Measurements from ENCODE around the gene ESPNL.

The ESPNL gene

DNA sequence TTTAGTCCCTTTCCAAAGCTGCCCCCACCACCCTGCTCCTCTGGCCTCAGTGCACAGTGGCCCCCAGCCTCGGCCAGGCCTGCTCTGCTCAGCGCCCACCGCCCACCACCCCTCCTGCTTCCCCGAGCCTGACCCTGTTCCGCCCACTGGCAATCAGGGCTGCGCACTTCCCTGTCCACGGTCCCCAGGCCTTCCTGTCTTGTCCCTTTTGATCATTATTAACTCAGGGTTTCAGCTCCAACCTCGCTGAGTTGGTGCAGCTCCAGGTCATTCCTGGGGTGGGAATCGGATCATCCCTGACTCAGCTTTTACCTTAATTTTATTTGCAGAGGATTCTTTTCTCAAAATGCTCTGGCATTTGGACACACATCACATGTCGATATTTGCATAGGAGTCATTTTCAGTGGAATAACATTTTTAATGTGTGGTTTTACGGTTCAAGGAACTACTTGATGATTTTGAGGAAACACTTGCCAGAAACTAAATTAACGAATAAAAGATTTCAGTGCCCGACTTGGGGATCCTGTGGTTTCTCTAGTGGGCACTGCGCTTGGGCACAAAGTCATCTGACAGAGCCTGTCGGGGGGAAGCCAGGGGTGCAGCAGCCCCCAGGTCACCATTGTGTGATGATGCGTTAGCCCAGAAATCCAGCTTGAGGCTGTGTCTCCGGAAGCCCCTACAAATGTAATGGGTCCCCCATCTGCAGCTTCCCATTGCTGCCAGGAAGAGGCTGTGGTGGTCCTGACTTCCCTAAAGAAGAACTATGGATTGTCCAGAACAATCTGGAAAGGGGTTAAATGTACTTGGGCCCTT is 1.0 kb upstream of the ESPNL start:
- DNase-seq (ENCODE audit: low spot score), result peak; percentile 90
- peak; percentile 99 for FAIRE-seq

DNA sequence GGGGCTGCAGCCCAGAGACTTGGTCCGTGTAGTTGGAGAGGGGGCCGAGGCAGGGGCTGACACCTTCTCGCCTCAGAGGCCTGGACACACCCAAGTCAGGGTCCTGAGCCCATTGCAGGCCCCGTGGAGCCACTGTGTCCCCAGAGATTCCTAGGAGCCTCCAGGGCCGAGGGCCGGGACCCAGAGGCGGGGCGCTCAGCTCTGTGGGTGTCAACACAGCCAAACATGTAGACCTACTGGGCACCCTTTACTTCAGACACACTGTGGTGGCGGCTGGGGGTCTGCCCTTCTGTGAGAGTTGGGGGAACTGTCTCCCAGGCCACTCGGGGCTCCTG is 459 bp upstream of the ESPNL start:
- no peak for FAIRE-seq
- DNase-seq (ENCODE audit: low spot score), result no peak

DNA sequence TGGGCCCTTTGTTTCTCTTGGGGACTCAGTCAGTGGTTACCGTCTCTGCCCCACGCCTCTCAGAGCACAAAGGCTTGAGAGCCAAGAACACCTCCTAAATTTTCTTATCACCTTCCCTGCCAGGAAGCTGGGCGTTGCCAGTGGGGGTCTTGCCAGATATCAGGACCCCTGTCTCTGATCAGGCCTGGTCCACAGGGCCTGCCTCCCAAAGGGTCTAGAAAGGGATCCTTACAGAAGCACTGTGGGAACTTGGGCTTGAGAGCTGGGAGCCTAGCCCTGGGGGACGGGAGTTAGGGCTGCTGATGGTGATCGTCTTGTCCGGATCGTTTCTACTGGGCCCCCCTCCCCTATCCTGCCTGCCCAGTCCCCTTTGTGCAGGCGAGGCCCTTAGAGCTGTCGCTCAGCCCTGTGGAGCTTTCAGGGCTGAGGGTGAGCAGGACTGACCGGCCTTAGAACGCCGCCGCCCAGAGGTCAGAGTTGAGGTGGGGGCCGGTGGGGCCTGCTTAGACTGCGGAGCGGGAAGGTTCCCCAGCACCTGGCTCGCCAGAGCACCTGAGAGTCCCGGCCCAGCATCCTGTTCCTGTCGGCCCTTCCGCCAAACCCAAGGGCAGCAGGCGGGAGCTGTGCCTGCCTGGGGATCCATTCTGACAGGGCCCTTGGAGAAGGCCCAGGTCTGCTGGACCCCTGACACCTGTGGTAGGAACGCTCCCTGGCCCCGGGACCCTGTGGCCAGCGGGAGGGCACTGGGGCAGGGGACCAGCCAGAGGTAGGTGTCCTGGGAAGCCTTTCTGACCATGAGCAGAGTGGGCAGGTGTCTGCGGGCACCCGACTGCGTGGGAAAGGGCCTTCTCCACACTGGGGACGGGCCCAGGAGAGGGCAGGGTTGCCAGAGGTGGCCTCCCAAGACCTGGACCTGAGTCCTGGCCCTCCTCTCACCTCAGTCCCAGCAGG is 956 bp downstream of the ESPNL start:
- DNase-seq (ENCODE audit: low spot score) (no peak), FAIRE-seq (no peak)

DNA sequence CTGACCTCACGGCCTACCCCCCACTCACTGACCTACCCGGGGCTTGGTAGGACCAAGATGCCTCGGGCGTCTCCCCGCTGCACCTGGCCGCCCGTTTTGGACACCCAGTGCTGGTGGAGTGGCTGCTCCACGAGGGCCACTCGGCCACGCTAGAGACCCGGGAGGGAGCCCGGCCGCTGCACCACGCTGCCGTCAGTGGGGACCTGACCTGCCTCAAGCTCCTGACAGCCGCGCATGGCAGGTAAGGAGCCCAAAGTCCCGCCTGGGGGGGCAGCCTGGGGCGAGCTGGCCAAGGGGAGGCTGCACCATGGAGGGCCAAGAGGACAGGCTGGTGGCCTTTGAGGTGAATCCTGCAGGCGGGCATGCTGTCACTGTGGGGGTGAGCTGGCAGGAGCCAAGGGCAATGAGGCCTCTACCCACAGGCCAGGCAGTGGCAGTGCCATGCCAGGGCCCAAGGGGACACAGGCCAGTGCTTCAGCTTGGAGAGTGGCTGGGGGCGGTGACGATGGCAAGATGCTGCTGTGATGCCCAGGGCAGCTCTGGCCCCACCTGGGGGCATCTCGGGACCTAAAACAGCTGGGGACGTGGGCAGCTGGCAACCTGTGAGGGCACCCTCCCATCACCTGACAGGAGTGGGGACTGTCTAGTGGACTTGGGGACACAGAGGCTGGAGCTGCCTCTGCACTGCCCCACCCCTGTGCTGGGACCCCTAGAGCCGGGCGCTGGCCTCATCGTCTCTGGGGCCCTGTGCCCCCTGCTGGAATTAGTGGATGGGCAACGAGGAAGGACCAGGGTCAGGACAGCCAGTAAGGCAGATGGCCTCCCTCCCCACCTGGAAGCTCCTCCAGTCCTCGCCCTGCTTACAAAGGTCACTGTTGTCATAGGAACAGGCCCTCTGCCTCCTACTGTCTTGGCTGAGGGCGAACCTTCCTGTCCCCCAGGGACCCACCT is 2.0 kb downstream of the ESPNL start:
- DNase-seq (ENCODE audit: low spot score), result no peak

DNA sequence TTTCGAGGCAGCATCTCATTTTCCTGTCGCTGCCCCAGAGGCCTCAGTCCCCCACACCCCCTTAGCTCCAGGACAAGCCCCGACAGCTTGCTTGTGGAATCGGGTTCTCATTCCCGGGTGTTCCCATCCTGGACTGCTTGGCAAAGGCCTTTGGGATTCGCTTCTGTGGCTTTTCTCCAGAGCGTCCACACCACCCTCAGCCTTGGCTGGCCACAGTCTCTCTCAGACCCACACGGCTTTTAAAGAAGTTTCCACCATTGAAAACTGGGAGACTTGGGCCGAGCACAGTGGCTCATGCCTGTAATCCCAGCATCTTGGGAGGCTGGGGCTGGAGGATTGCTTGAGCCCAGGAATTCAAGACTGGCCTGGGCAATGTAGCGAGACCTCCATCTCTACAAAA is 2.7 kb downstream of the ESPNL start:
- DNase-seq (ENCODE audit: low spot score) (no peak), FAIRE-seq (no peak)

More for the DNA sequence above, 2.0 kb downstream of the ESPNL start:
- FAIRE-seq, result no peak

DNA sequence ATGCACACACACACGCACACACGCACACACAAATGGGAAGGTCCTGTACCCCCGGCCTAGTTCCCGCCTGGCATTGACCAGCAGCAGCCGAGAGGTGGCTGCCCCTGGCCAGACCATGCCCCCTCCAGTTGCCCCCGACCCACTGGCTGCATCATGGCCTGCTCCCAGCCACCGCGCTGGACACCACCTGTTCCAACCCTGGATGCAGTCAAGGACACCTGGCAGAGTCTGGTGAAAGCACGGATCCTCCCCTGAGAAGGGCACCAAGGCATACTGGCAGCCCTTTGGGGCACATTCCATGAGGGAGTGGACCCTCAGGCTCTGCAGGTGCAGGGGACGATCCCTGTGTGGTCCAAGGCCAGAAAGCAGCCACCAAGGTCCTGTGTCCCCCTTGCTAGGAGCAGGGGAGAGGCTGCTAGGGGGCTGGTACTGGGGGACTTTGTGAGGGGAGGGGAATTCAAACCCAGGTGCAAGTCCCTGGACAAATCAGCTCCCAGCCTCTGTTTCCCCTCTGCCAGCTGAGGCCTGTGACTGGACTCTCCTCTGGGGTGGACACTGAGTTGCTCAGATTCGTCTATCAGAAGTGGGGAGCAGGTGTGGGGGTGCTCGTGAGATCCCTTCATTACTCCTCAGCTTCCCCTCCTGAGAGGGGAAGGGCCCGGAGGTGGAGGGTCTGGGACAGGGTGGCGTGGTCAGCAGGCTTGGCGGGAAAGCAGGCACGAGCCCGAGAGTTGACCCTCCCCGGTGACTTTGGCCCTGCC is 3.5 kb downstream of the ESPNL start:
- no peak for FAIRE-seq
- DNase-seq (ENCODE audit: low spot score), result no peak

DNA sequence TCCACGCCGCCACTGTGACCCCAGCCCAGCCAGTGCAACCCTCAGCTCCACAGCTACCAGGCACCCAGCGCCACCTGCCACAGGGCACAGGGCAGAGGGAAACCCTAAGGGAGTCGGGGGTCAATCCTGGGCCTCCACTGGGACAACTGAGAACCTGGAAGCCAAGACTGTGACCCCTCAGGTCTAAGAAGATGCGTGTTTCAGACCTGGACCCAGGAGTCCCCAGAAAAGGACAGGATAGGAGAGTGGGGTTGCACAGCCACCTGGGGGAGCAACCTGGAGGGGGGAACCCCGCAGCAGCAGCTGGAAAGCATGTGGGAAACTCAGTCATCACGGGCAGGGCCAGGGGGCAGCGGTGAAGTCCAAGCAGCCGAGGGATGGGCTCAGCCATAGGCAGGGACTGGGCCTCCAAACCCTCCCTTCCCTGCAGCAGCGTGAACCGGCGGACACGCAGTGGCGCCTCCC is 4.1 kb downstream of the ESPNL start:
- FAIRE-seq, result no peak
- DNase-seq (ENCODE audit: low spot score), result no peak

DNA sequence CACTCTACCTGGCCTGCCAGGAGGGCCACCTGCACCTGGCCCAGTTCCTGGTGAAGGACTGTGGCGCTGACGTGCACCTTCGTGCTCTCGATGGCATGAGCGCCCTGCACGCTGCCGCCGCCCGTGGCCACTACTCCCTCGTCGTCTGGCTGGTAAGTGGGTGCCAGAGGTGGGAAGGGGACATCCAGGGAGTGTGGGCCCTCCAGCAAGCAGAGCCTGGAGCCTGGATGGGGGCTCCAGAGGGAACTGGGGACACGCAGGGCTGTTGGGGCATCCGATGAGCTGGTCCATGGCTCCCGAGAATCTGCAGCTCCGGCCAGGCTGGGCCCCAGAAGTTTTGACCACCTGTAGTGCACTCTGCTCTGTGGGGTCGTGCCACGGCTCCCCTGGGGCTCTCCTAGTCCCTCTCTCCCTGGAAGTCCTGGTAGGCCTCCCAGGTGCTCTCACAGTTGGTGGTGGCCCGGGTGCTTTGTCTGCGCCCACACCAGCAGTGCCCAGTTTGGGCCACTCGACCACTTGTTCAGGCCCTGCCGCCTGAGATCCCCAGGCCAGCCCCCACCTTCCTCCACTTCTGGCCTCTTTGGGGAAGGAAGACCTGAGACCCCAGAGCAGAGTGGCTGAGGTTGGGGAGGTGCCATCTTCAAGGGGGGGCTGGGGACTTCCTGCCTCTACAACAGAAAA is 4.7 kb downstream of the ESPNL start:
- FAIRE-seq, result no peak
- no peak for DNase-seq (ENCODE audit: low spot score)

DNA sequence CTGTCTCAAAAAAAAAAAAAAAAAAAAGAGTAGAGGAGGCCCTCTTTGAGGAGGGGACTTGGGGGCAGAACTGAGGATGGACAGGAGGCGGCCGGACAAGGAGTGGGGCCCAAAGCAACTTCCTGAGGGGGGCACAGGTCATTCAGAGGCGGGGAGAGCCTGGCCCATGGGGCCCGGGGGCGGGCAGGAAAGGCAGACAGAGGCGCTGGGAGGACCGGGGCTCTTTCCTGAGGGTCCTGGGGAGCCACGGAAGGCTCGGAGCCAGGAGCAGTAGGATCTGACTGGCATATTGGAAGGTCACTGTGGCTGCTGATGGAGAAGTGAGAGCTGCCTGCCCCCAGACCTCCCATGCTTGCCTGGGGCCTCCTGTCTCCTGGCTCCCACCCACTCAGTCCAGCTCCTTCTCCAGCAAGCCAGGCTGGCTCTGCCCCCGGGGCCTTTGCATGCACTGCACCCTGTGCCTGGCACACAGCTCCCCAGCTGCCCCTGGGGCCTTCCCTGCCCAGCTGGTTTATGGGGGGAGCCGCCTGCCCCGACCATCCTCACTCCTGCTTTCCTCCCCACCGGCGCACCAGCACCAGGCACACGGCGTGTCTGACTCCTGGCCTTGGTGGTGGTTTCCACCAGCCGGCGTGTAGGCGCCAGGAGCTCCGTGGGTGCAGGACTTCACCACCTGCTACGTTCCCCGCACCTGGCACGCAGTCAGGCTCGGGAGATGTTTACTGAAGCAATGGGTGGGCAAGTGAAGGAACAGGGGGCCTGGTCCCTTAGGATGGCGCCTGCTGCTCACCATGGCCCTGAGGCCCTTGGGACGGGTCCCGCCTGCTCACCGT is 5.6 kb downstream of the ESPNL start:
- no peak for FAIRE-seq
- no peak for DNase-seq (ENCODE audit: low spot score)

DNA sequence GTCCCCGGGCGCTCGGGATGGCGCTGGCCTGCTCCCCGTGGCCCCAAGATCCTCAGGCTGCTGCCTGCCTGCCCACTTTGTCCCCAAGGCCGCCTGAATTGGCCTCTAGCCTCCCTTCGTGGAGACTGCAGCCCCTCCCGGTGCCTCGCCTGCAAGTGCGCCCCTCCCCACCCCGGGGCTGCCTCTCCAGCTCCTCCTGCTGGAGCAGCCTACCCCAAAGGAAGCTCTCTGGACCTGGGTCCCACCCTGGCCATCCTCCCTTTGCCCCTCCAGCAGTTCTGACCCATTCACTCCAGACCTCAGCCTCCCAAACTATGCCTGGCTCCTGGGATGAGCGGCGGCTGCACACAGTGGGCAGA is 6.2 kb downstream of the ESPNL start:
- FAIRE-seq, result no peak
- DNase-seq (ENCODE audit: low spot score), result no peak

DNA sequence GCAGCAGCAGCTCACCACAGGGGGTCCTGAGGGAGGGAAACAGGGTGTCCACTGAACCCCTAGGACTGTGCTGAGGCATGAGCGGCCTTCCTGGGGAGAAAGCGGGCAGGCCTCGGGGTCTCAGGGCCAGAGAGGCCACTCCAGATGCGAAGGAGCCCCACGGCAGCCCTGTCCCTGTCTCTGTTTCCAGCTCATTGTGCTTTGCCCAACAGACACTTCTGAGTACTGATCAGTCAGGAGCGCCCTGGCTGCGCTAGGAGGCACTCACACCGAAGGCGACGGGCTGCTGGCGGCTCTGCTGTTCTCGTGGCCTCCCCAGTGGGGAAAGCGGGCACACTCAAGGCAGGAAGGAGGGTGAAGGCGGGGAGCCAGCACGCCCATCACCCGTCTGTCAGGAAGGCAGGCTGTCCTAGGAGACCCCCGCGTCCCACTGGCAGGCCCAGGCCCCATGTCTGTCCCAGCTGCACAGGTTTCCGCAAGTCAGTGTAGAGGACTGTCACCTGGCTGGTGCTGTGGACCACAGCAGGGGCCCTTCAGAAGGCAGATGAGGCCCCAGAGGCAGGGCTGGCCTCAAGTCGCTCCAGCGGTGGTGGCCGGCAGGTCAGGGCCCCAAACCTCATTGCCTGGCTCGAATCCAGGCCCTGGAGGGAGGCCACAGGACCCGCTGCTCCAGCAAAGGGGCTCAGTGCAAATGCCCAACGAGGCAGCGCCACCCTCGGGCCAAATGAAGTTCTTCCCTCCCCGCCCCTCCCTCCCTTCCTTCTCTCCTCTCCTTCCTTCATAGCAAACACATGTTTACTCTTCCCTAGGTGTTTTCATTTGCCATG is 6.8 kb downstream of the ESPNL start:
- FAIRE-seq (no peak), DNase-seq (ENCODE audit: low spot score) (no peak)

DNA sequence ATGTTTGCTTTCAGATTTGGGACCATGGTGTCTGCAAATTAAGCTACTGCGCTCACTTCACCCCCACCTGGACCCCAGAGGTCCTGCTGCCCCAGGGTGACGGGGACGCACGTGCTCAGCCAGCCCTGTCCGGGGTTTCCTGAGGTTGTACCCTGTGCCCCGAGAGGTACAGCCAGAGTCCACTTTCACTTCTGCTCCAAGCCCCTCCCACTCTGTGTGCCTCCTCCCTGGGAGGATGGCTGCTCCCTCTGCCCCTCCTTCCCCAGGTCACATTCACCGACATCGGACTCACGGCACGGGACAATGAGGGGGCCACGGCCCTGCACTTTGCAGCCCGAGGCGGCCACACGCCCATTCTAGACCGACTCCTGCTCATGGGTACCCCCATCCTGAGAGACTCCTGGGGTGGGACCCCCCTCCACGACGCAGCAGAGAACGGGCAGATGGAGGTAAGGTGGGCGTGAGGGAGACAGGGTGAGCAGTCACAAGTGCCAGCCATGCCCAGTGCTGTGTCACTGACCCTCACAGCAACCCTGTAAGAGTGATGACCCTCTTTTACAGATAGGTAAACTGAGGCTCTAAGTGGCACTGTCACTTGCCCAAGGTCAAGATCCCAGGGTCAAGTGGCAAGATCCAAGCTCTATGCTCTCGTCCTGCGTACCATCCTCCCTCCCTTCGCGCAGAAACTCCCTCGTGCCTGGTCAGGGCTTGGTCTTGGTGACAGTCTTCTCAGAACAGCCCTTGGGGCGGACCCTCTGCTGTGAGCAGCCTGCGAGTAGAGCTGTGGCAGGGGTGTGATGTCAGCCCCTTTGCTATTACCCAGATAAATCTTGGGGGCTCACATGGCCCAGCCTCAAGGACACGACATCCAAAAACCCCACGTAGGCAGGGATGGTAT is 7.6 kb downstream of the ESPNL start:
- FAIRE-seq (no peak), DNase-seq (ENCODE audit: low spot score) (no peak)

DNA sequence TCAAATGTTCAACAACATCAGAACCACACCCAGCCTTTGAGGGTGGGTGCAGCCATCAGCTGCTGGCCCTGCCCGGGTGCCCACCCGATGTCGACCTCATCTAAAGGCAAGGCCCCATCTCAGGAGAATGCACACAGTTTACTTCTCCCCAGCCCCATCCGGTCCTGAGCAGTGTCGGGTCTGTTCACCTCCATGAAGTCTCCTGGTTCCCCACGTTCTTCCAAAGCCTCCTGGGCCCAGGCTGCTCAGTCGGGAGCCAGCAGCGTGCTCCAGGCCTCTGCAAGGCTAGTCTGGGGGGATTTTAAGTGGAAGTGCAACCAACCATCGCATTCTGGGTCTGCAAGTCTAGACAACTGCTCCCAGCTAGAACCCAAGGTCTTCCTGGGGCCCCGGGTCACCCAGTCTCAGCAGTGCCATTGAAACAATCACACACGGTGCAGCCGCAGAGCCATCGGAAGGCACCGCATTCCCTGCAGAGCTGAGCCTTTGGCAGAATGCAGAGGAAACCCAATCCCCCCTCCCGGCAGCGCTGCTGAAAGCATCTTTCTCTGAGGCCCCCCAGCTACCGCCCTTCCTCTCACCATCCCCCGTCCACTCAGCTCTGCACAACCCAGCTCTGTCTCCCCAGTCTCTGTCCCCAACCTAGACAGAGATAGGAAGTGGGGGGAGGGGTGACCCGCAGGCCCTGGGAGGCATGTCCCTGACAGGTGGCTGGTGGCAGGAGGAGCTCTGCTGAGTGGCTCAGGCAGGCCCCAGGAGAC is 8.5 kb downstream of the ESPNL start:
- no peak for FAIRE-seq
- no peak for DNase-seq (ENCODE audit: low spot score)

DNA sequence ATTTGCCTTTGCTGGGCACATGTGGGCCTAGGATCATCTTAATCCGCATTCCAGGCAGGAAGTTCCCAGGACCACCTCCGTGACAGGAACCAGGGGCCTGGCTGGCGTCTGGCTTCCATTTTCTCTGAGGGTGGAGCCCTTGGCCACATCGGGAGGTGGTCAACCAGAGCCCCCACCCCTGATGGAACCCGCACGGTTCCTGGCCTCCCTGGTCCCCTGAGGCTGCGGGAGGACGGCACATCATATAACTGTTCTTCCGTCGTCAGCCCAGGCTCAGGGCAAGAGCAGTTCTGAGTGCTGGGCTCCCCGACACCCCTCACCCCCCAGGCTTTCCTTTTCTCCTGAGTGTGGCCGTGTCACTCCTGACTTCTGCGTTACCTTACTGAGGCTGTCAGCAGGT is 13.5 kb downstream of the ESPNL start:
- DNase-seq (ENCODE audit: low spot score) (no peak), FAIRE-seq (no peak)

DNA sequence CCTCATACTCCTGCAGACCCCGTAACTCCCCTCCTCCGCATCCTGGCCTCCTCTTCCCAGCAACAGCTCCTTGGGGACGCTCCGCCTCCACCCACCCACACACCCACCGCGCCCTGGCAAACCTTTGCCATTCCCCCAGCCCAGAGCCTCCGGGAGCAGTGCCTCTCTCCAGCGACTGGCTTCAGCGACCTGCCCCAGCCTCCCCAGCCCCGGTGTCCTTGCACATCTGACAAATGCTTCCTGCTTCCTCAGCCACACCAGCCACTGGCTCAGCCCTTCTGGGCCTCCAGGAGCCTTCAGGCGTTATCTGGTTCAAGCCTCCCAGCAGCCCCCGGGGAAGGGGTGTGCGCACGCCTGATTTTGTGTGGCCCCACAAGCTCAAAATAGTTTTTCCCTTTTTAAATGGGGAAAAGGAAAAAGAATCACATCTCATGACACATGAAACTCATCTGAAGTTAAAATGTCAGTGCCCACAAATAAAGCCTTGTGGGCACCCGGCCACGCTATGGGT is 14.2 kb downstream of the ESPNL start:
- FAIRE-seq (no peak), DNase-seq (ENCODE audit: low spot score) (no peak)

Measured in RCC 7860 (cell line).